ENCODE data around the gene SRRD. TPM values are rescaled to one million over a fixed set of nuclear protein-coding genes. Genes with fewer than 3 reads are reported as not detected.

Gene SRRD, protein sequence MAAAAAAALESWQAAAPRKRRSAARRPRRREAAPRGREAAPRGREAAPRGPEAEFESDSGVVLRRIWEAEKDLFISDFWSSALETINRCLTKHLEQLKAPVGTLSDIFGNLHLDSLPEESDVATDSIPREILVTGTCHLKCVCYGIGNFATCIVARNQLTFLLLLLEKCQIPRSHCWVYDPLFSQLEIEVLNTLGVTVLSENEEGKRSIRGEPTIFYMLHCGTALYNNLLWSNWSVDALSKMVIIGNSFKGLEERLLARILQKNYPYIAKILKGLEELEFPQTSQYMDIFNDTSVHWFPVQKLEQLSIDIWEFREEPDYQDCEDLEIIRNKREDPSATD
- total RNA-seq: 10 to 100 TPM in 3 of 5 donors, 1 to 10 TPM in 2; 4.0 to 64.2 (median 10.8) TPM
- 10 to 100 TPM in 1 of 3 donors, 1 to 10 TPM in 2; 6.8 to 16.2 (median 9.2) TPM for polyA plus RNA-seq
- long read RNA-seq, donor 1, full-length matches to known transcripts: 2 of 2 reads
- long read RNA-seq, donor 1, partial matches to known transcripts: 0 of 2 reads
- long read RNA-seq, donor 1, other reads (novel, unspliced or antisense): 0 of 2 reads
- long read RNA-seq, donor 2, full-length matches to known transcripts: 4 of 4 reads
- long read RNA-seq, donor 2, partial matches to known transcripts: 0 of 4 reads
- long read RNA-seq, donor 2, other reads (novel, unspliced or antisense): 0 of 4 reads
- long read RNA-seq, donor 3, full-length matches to known transcripts: 6 of 12 reads
- long read RNA-seq, donor 3, partial matches to known transcripts: 0 of 12 reads
- long read RNA-seq, donor 3, other reads (novel, unspliced or antisense): 6 of 12 reads
- long read RNA-seq, donor 4: 0 reads
- long read RNA-seq, donor 5, full-length matches to known transcripts: 3 of 3 reads
- long read RNA-seq, donor 5, partial matches to known transcripts: 0 of 3 reads
- long read RNA-seq, donor 5, other reads (novel, unspliced or antisense): 0 of 3 reads
- long read RNA-seq, donor 6, full-length matches to known transcripts: 15 of 15 reads
- long read RNA-seq, donor 6, partial matches to known transcripts: 0 of 15 reads
- long read RNA-seq, donor 6, other reads (novel, unspliced or antisense): 0 of 15 reads
- long read RNA-seq, donor 7, full-length matches to known transcripts: 7 of 12 reads
- long read RNA-seq, donor 7, partial matches to known transcripts: 5 of 12 reads
- long read RNA-seq, donor 7, other reads (novel, unspliced or antisense): 0 of 12 reads
- long read RNA-seq, donor 8, full-length matches to known transcripts: 5 of 30 reads
- long read RNA-seq, donor 8, partial matches to known transcripts: 25 of 30 reads
- long read RNA-seq, donor 8, other reads (novel, unspliced or antisense): 0 of 30 reads
- long read RNA-seq, donor 9, full-length matches to known transcripts: 4 of 12 reads
- long read RNA-seq, donor 9, partial matches to known transcripts: 0 of 12 reads
- long read RNA-seq, donor 9, other reads (novel, unspliced or antisense): 8 of 12 reads
- long read RNA-seq, donor 10, full-length matches to known transcripts: 2 of 2 reads
- long read RNA-seq, donor 10, partial matches to known transcripts: 0 of 2 reads
- long read RNA-seq, donor 10, other reads (novel, unspliced or antisense): 0 of 2 reads

DNA sequence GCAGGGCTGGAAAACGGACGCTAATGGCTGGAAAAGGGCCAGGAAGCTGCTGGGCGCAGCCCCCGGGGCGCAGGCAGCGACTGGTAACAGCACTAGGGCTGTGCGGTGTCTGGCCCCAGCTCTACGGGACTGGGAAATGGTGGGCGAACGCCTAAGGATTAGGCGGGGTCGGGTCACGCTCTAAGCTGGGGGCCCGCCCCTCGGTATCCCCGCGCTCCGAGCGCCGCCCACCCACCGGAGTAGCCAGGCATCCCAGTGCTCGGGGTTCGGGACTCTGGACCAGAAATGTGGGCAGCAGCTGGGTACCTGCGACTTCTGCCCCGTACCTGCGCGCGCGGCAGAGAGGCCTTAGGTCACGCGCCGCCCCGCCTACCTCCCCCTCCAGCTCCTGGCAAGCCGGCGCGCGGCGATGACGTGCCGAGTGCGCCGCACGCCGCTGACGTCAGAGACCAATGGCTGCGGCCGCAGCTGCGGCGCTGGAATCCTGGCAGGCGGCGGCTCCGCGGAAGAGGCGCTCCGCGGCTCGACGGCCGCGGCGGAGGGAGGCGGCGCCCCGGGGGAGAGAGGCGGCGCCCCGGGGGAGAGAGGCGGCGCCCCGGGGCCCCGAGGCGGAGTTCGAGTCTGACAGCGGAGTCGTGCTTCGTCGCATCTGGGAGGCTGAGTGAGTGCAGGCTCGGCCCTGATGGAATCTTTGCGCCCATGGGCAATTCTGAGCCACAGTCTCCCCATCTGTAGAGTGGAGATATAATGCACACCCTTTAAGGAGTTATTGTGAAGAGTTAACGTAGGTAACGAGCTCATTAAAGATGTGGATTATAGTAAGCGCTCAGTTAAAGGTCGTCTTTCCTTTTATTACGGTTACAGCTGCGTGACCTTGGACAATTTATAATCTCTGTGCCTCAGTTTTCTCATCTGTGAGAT lies at the start of gene SRRD, which contains the start of gene HPS4:
SRRD (plus strand) TSS at position 439 of the 921 bp plus-strand sequence; CDS start at position 453, 14 bp downstream.
HPS4 (minus strand) TSS at position 345 of the 921 bp plus-strand sequence. CDS start 2,021 bp downstream, outside the sequence.
- H3K27ac ChIP-seq: peak within 1 kb of the TSS; percentile 89 to 99 (median 95)
- peaks cover 0 to 32% (median 24%) of the 10 kb centered on the region in 4 donors for H3K36me3 ChIP-seq
- intact Hi-C loops (cut with DNase I; ENCODE audit: low total_unique reads): no loop called here
- H3K4me1 ChIP-seq: peaks cover 51 to 69% (median 66%) of the 10 kb centered on the region in 4 donors
- no peaks in the 10 kb centered on the region for H3K9me3 ChIP-seq
- 0 to 2% (median 1%) methylated on average over 13 to 85 of the region's 85 CpGs for WGBS, 5 donors
- peak; percentile 93 to 97 for DNase-seq
- H3K4me3 ChIP-seq: peak within 1 kb of the TSS; percentile 85 to 97 (median 90)
- peak in 1 of 4 donors; percentile 70 for TF ChIP-seq POLR2A (IDR thresholded peaks at IDR 0.05)
- no peak for TF ChIP-seq EP300 (IDR thresholded peaks at IDR 0.05)
- TF ChIP-seq POLR2AphosphoS5 (IDR thresholded peaks at IDR 0.05): peak; percentile 96 to 98 (median 97)
- no peaks in the 10 kb centered on the region for H3K27me3 ChIP-seq

DNA sequence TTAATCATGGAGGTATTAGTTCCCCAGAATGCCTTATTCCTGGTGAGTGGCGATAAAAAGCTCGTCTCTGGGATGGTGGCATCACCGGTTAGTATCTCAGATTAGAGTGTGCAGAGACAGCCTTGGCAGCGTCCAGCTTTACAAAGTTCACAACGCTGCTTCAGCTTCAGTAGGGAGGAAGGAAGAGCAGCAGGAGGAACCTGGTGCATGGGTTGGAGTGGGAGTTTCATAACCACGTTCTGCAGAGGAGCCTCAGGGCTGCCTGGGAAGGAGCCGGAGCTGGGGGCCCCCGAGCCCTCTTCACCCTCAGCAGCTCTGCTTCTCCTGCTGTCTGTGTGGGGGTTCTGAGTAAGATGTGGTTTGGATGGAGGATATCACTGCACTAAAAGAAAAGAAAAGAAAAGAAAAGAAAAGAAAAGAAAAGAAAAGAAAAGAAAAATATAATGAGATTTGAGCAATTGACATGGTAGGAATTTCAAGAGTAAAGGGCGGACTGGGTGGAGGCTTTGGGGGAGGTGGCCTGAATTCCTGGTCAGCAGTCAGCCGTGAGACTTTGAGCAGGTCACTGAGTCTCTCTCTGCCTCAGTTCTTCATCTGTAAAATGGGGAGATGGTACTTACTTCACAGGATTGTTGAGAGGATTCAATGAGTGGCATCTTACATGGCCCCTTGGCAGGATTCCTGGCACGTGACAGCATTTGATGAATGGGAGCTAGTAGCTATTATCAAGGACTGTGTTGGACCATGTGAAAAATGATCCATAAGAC lies 48.2 kb upstream of the SRRD start:
- WGBS, 5 donors: 76 to 82% (median 80%) methylated on average over 11 of the region's 11 CpGs
- Histone ChIP-seq H3K4me1 (peaks cover 5 to 37% (median 29%) of the 10 kb centered on the region in 4 donors), H3K36me3 (peaks cover 5 to 16% (median 16%) of the 10 kb centered on the region in 4 donors), H3K4me3 (peak overlapping the region in 1 of 4 donors; percentile 3), H3K27me3 (peaks cover 0 to 6% (median 0%) of the 10 kb centered on the region in 3 donors), H3K27ac (peak overlapping the region; percentile 48 to 85 (median 71)), H3K9me3 (no peaks in the 10 kb centered on the region)
- DNase-seq: no peak
- no peak for TF ChIP-seq EP300 (IDR thresholded peaks at IDR 0.05)
- no peak for TF ChIP-seq POLR2AphosphoS5 (IDR thresholded peaks at IDR 0.05)
- TF ChIP-seq POLR2A (IDR thresholded peaks at IDR 0.05): no peak
- TF ChIP-seq, protein P1, sequence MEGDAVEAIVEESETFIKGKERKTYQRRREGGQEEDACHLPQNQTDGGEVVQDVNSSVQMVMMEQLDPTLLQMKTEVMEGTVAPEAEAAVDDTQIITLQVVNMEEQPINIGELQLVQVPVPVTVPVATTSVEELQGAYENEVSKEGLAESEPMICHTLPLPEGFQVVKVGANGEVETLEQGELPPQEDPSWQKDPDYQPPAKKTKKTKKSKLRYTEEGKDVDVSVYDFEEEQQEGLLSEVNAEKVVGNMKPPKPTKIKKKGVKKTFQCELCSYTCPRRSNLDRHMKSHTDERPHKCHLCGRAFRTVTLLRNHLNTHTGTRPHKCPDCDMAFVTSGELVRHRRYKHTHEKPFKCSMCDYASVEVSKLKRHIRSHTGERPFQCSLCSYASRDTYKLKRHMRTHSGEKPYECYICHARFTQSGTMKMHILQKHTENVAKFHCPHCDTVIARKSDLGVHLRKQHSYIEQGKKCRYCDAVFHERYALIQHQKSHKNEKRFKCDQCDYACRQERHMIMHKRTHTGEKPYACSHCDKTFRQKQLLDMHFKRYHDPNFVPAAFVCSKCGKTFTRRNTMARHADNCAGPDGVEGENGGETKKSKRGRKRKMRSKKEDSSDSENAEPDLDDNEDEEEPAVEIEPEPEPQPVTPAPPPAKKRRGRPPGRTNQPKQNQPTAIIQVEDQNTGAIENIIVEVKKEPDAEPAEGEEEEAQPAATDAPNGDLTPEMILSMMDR (IDR thresholded peaks at IDR 0.05): no peak
- intact Hi-C loops (cut with DNase I; ENCODE audit: low total_unique reads): no loop called here

DNA sequence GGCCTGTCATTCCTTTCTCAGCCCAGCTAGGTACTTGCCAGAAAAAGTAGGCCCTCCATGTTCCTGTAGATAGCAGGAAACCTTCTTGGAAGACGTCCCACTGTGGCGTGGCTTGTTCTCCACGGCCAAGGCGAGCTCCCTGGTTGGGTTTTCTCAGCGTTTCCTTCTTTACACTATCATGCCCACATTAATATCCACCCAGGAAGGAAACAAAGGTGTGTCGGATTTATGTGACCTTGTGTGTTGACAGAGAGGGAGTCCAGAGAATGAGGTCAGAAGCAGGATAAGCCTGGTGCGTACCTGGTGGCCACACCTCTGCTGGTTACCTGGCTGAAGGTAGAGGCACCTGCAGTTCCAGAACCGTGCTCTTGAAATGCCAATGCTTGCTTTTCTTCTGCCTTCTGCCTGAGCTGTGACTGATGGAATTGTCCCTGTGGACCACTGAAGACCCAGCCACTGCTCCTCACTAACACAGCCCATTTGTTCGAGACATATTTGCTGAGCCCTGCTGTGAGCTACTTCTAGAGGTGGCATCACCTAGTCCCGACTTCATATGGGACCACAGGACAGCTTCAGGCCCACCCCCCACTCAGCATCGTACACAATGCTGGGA lies 46.7 kb upstream of the SRRD start:
- intact Hi-C loops (cut with DNase I; ENCODE audit: low total_unique reads): no loop called here
- H3K9me3 ChIP-seq: no peaks in the 10 kb centered on the region
- 31 to 50% (median 45%) methylated on average over 10 to 11 of the region's 11 CpGs for WGBS, 5 donors
- H3K27me3 ChIP-seq: peaks cover 0 to 4% (median 0%) of the 10 kb centered on the region in 3 donors
- DNase-seq: peak; percentile 91 to 92
- H3K36me3 ChIP-seq: peaks cover 5 to 16% (median 16%) of the 10 kb centered on the region in 4 donors
- H3K4me1 ChIP-seq: peaks cover 5 to 35% (median 24%) of the 10 kb centered on the region in 4 donors
- no peak overlapping the region for H3K4me3 ChIP-seq
- no peak for TF ChIP-seq POLR2A (IDR thresholded peaks at IDR 0.05)
- TF ChIP-seq, protein P1 (IDR thresholded peaks at IDR 0.05): peak in 2 of 7 experiments; percentile 7 to 35
- no peak for TF ChIP-seq EP300 (IDR thresholded peaks at IDR 0.05)
- peak in 2 of 3 donors; percentile 71 to 85 for TF ChIP-seq POLR2AphosphoS5 (IDR thresholded peaks at IDR 0.05)
- H3K27ac ChIP-seq: peak overlapping the region; percentile 64 to 85 (median 71)

Data from stomach (tissue), 19 donors.